COLO668 (cell line): Measurements from ENCODE around the gene PTPRN2.
"Not testable (repeated sequence)": the region's sequence is repeated elsewhere in the genome, so short reads cannot be mapped to it uniquely, and the experiment has no call there.

Source experiments
- DNase-seq: peaks from one replicate; lab custom pipeline; 2025; ENCODE audit not compliant: unreplicated experiment; lab: John Stamatoyannopoulos, UW

The PTPRN2 gene

DNA sequence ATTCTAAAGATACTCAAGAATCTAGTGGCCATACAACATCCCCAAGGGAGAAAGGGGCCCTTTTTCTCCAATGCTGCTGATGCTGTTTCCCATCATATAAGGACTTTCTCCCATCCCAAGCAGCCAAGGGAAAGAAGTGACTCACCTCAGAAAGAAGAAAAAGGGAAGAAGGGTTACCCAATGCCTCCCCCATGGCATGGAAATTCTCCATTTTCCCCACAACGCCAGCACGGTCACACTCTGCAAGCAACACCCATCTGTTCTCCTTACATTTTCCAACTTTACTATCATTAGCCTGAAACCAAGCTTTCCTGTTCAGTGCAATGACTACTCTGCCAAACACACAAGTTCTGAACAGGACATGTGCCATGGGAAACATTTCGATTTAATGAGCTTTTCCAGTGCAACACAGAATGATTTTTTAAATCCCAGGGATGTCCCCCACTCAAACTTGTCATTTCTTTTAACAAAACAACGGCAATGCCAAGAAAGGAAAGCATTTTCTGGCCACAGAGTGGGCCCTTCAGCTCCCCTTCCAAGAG is 67.9 kb downstream of the PTPRN2 start:
- DNase-seq: no peak

GRCh38 chr7:158518980-158519632 is 68.5 kb downstream of the PTPRN2 start:
- no peak for DNase-seq

DNA sequence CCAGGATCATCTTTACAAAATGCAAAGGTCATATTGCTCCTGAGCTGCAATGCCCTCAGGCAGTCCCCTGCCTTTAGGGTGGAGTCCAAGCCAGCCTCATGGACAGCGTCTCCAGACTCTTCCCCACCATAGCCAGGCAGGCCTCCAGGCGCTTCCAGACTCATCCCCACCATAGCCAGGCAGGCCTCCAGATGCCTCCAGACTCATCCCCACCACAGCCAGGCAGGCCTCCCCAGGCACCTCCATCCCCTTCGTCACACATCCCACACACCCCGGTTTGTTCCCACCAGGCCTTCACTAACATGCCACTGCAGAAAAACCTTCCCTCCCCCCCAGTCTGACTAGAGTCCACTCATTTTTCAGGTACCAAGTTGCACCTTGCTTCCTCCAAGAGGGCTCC is 70.1 kb downstream of the PTPRN2 start:
- DNase-seq: no peak

DNA sequence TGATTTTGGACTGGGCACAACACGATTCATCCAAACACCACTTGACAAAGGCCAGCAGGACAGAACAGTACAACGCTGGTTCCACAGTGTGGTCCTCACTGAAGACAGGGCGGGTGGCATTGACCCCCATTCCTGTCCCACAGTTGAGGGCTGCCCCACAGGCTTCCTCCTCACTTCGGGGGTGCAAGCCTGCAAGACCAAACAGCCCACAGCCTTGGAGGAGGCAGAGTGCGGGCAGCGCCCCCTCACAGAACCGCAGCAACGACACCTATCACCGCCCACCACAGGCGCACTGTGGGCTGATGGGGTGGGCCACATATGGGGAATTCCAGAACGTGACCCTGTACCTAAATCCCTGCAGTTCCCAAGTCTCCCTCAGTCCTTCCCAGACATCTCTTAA is 70.6 kb downstream of the PTPRN2 start:
- no peak for DNase-seq

GRCh38 chr7:158516524-158516923 is 71.1 kb downstream of the PTPRN2 start:
- DNase-seq: no peak

- DNase-seq: no peak
Measured at GRCh38 chr7:158512869-158513268, 74.8 kb downstream of the PTPRN2 start.

- DNase-seq: no peak
Measured at GRCh38 chr7:158512042-158512441, 75.6 kb downstream of the PTPRN2 start.

DNA sequence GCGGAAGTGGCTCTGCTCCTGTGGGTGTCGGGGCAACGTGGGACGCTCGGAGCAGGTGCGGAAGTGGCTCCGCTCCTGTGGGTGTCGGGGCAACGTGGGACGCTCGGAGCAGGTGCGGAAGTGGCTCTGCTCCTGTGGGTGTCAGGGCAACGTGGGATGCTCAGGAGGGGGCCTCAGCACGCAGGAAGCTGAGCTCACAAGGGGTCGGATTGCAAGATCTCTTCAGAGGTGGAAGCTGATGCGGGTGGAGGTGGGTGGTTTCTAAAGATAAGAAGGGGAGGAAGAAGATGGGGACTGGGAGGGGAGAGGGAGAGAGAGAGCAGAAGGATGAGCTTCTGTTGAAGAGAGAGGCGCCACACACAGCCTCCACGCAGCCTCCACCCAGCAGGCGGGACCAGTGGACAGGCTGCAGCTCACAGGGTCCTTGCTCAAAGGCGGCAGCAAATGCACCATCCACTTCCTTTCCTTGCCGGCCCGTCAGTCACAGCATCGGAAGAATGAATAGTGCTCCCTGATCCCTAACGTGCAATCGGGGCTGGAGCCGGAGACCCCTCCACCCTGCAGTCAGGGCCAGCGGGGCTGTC is 78.7 kb downstream of the PTPRN2 start:
- DNase-seq: peak; percentile 45

GRCh38 chr7:158508321-158508720 is 79.3 kb downstream of the PTPRN2 start:
- peak; percentile 92 for DNase-seq

DNA sequence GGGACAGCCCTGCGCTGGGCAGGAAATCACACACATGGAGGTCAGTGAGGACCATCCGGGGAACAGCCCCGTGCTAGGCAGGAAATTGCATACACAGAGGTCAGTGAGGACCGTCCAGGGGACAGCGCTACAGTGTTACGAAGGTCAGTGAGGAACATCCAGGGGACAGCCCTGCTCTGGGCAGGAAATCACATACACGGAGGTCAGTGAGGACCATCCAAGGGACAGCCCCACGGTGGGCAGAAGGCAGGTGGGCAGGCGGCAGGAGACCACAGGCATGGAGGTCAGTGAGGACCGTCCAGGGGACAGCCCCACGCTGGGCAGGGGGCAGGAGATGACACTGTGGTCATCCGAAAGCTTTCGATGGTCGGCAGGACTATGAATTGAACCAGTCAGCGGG is 79.7 kb downstream of the PTPRN2 start:
- no peak for DNase-seq

DNA sequence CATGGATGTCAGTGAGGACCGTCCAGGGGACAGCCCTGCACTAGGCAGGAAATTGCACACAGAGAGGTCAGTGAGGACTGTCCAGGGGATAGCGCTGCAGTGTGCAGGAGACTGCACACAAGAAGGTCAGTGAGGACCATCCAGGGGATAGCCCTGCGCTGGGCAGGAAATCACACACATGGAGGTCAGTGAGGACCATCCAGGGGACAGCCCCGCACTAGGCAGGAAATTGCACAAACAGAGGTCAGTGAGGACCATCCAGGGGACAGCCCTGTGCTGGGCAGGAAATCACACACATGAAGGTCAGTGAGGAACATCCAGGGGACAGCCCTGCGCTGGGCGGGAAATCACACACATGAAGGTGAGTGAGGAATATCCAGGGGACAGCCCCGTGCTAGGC is 80.4 kb downstream of the PTPRN2 start:
- DNase-seq: not testable (repeated sequence)

DNA sequence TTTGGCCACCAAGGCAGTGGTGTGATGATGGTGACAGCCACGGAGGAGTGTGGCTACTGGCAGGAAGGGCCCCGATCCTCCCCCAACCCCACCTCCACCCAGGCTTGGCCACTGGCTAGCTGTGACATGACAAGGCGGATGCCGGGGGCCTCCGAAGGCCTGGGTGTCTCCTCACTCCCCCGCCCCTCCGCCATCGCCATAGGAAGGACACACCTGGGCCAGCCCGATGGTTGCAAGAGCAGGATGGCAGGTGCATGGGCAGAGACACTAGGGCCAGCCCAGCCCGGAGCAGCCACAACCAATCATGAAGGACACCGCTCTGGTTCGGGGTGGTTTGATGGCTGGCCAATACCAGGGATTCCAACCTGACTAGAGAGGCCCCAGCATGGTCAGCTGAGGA is 81.0 kb downstream of the PTPRN2 start:
- no peak for DNase-seq

GRCh38 chr7:158505683-158506082 is 81.9 kb downstream of the PTPRN2 start:
- DNase-seq: no peak

- no peak for DNase-seq
Measured at GRCh38 chr7:158502068-158502750, 85.4 kb downstream of the PTPRN2 start.

DNA sequence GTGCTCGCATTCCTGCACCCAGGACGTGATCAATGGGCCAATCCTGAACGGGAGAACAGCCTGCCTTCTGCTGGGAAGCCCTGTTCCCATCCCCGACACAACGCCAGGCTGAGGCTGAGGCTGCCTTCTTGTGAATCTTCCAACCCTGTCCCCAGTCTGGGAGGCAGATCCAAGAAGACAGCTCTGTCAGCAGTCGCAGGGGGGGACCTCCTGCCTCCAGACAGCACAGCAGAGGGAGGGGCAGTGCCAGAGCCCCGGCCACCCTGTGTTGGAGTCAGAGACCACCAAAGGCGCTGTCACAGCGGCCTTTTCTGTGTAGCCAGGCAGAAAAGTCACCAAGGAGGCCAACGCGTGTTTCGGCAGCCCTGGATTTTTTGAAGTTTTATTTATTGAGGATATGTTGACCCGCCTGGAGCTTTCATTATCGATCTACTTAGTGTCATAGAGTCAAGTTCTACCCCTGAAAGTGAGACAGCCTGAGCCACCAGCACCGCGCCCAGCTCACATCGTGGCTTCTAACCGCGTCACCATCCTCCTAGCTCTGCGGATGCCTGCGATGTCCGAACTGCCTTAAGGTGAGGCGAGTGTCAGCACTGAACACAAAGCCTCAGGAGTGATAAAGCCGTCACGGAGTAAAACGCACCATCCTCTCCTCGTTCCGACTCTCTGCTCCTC is 86.1 kb downstream of the PTPRN2 start:
- DNase-seq: no peak

GRCh38 chr7:158500651-158501052 is 87.0 kb downstream of the PTPRN2 start:
- DNase-seq: no peak

DNA sequence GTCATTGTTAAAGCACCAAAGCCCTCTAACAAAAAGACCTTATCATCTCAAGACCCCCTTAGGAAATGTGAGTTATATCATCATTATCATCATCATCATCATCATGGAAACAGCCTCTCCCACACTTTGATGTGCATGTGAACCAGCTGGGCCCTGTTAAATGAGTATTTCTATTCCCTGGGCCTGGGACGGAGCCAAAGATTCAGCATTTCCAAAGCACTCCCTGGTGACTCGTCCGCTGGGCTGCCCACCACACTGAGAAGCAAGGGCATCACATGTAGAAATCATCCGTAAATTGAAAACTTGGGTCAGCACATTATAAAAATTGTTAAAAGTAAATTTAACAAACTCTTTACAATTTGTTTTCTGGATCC is 88.6 kb downstream of the PTPRN2 start:
- DNase-seq: no peak

- no peak for DNase-seq
Measured at GRCh38 chr7:158498443-158499081, 89.1 kb downstream of the PTPRN2 start.

GRCh38 chr7:158497627-158498026 is 90.0 kb downstream of the PTPRN2 start:
- no peak for DNase-seq

DNA sequence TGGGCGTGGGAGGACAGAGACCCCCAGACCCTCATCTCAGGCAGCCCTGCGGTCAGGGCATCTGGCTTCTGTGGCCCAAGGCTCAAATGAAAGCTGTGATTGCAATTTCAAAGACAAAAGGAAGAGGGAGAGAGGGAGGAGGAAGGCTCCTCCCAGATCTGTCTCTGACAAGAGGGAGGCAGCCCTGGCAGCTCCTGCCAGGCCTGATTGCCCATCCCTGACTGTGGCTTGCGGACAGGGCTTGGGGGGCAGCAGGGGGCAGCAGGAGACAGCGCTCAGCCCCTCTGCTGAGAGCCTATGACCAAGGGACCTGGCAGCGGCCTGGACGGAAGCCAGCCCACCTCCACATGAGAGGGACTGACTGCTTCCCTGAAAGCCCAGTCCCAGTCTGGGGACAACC is 91.8 kb downstream of the PTPRN2 start:
- DNase-seq: peak; percentile 42

DNA sequence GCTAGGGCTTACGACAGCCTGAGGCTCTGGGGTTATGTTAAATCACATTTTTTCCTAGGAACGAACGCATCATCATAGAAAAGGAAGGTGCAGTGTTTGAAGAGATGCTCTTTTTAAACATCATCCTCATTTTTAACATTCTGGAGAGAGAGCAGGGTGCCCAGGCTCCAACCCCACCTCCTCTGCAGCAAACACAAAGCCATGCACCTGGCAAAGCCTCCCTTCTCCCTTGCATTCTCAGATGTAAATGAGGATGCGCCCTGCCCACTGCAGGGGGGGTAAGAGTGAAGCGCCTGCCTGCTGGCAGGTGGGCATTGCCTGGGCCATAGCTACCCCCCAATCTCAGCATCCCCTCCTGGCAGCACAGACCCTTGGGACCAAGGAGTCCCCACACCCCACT is 92.4 kb downstream of the PTPRN2 start:
- no peak for DNase-seq
